Activated CD8-positive, alpha-beta memory T cell treated with anti-CD3 and anti-CD28 coated beads for 24 hours (primary cell): ENCODE results near the gene CRB1.

ENCODE experiments used
- DNase-seq: peaks from one replicate; pipeline ENCODE4 v3.0.0-alpha.2; 2020

Gene CRB1

GRCh38 chr1:197268012-197268411, at the start of gene CRB1:
TSS of gene CRB1 (plus strand) at chr1:197268252. CDS start at chr1:197268413, 161 bp downstream.
- DNase-seq = no peak

- DNase-seq = no peak
Observed at GRCh38 chr1:197218857-197219256, 49.2 kb upstream of the CRB1 start.

GRCh38 chr1:197222025-197222685, 45.9 kb upstream of the CRB1 start:
- DNase-seq = no peak

- DNase-seq = no peak
Observed at GRCh38 chr1:197222780-197223179, 45.3 kb upstream of the CRB1 start.

GRCh38 chr1:197224160-197224559, 43.9 kb upstream of the CRB1 start:
- no peak for DNase-seq

GRCh38 chr1:197225611-197226010, 42.4 kb upstream of the CRB1 start:
- DNase-seq = no peak

GRCh38 chr1:197234581-197234980, 33.5 kb upstream of the CRB1 start:
- DNase-seq = no peak

- DNase-seq = no peak
Observed at GRCh38 chr1:197235355-197235754, 32.7 kb upstream of the CRB1 start.

- no peak for DNase-seq
Observed at GRCh38 chr1:197247465-197247864, 20.6 kb upstream of the CRB1 start.

- no peak for DNase-seq
Observed at GRCh38 chr1:197249324-197249723, 18.7 kb upstream of the CRB1 start.

GRCh38 chr1:197250616-197251015, 17.4 kb upstream of the CRB1 start:
- DNase-seq = no peak

GRCh38 chr1:197252973-197253372, 15.1 kb upstream of the CRB1 start:
- no peak for DNase-seq

GRCh38 chr1:197254866-197255265, 13.2 kb upstream of the CRB1 start:
- DNase-seq = no peak

GRCh38 chr1:197264936-197265567, 3.0 kb upstream of the CRB1 start:
- no peak for DNase-seq

- DNase-seq = no peak
Observed at GRCh38 chr1:197269053-197269452, 1.0 kb downstream of the CRB1 start.

- no peak for DNase-seq
Observed at GRCh38 chr1:197272791-197273190, 4.7 kb downstream of the CRB1 start.

GRCh38 chr1:197277166-197277565, 9.1 kb downstream of the CRB1 start:
- no peak for DNase-seq

- DNase-seq = no peak
Observed at GRCh38 chr1:197284325-197284724, 16.3 kb downstream of the CRB1 start.

- no peak for DNase-seq
Observed at GRCh38 chr1:197284966-197285365, 16.9 kb downstream of the CRB1 start.

GRCh38 chr1:197285526-197286205, 17.6 kb downstream of the CRB1 start:
- no peak for DNase-seq

GRCh38 chr1:197286634-197287033, 18.6 kb downstream of the CRB1 start:
- no peak for DNase-seq

- no peak for DNase-seq
Observed at GRCh38 chr1:197287863-197288262, 19.8 kb downstream of the CRB1 start.

GRCh38 chr1:197302775-197303174, 34.7 kb downstream of the CRB1 start:
- DNase-seq = no peak

- no peak for DNase-seq
Observed at GRCh38 chr1:197303463-197303862, 35.4 kb downstream of the CRB1 start.
